Measurements from ENCODE around the gene CMSS1.

CMSS1 gene

DNA sequence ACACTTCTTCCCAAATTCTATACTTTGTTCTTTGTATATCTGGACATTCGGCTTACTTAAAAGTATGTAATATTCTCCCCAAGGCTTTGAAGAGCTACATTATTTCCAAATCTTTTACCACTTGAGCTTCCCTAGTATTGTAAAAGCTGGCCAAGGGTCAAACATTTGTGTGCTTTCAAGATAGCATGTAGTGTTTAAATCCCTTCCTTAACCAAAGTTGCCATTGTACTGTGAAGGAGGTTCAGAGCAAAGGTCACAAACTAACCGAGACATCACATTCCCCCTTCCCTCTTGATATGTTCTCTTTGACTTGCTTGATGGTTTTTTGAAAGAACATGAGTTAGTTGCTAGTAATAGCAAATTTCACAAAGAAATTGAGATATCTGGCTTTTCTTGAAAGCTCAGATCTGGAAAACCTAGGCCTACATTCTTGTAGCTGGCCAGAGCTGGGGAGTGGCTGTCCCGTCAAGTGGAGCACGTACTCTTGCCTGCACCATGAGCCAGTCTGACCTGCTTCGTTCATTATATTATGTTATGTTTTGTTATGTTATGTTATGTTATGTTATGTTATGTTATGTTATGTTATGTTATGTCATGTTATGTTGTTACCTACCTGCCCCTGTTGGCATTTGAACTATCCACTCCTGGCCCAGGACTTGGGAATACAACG is 236.4 kb downstream of the CMSS1 start:
- Histone ChIP-seq H3K27me3 (ENCODE audit: control insufficient read depth in 2 of 2, insufficient read depth in 2 of 2, low read length in 2 of 2) (no peaks in the 10 kb centered on the region), H3K9me3 (ENCODE audit: control insufficient read depth in 2 of 2, low read length in 2 of 2) (no peaks in the 10 kb centered on the region), H3K27ac (ENCODE audit: low read depth in 2 of 2, low read length in 2 of 2) (no peak overlapping the region), H3K9ac (ENCODE audit: low read depth in 1 of 2, low read length in 2 of 2) (no peak overlapping the region), H3K4me1 (ENCODE audit: control insufficient read depth in 2 of 2, insufficient read depth in 2 of 2, low read length in 2 of 2) (peaks cover 0 to 3% of the 10 kb centered on the region in 2 donors), H3K36me3 (ENCODE audit: control insufficient read depth in 2 of 2, insufficient read depth in 2 of 2, low read length in 2 of 2) (no peaks in the 10 kb centered on the region), H3K4me3 (ENCODE audit: low read length in 2 of 2) (no peak overlapping the region)

DNA sequence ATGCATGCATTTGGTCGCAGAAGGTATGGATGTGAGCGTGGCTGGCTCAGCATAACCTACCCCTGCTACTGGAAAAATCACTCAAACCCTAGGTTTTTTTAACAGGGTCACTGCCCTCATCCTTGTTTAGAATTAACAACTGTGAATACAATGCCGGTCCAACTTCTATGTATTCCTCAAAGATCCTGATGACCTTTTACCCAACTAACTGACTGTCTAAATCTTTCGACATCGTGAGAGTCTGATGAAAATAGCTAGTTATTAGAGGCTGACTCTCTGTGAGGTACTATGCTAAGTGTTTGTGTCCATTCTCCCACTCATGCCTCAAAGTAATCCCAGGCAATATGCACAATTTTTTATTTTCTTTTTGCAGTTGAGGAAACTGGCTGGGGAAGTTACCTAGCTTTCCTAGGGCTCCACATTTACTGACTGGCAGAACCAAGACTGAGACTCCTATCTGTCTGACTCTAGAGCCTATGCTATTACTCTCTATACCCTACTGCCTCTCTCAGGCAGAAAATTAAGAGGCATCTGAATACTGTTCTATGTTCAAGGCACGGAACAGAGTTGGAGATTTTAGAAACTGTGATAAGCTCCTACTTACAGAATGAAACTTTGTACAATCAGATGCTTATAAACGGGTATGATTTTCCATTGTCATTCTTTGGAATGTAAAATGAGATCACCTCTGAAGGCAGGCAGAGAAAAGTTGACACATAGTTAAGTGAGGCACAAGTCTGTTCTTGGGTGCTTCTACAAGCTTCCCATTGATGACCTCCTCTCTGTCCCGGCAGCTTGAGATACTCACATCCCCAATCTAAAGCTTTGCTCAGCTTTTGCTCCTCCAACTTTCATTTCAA is 240.3 kb downstream of the CMSS1 start:
- Histone ChIP-seq H3K4me1 (ENCODE audit: control insufficient read depth in 2 of 2, insufficient read depth in 2 of 2, low read length in 2 of 2) (peaks cover 0 to 3% of the 10 kb centered on the region in 2 donors), H3K4me3 (ENCODE audit: low read length in 2 of 2) (no peak overlapping the region), H3K36me3 (ENCODE audit: control insufficient read depth in 2 of 2, insufficient read depth in 2 of 2, low read length in 2 of 2) (no peaks in the 10 kb centered on the region), H3K27ac (ENCODE audit: low read depth in 2 of 2, low read length in 2 of 2) (no peak overlapping the region), H3K27me3 (ENCODE audit: control insufficient read depth in 2 of 2, insufficient read depth in 2 of 2, low read length in 2 of 2) (no peaks in the 10 kb centered on the region), H3K9me3 (ENCODE audit: control insufficient read depth in 2 of 2, low read length in 2 of 2) (no peaks in the 10 kb centered on the region), H3K9ac (ENCODE audit: low read depth in 1 of 2, low read length in 2 of 2) (no peak overlapping the region)

DNA sequence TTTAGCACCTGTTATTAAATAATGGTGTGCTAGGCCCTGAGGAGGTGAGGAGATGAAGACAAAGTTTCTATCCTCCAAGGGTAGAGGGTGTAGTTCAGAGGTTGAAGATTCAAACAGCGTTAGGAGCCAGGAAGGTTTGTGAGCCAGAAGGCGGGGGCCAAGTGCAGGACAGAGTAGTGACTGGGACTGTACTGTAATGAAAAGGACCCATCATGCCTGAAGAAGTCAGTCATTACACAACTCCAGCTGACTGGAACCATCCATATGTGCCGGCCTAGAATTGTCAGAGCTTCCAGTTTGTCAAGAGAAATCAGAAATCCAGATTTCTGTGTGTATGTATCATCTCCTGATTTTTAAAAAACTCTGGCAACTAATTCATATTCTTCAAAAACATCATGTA is 241.8 kb downstream of the CMSS1 start:
- no peak overlapping the region for H3K9ac ChIP-seq (ENCODE audit: low read depth in 1 of 2, low read length in 2 of 2)
- H3K27me3 ChIP-seq (ENCODE audit: control insufficient read depth in 2 of 2, insufficient read depth in 2 of 2, low read length in 2 of 2), result no peaks in the 10 kb centered on the region
- H3K36me3 ChIP-seq (ENCODE audit: control insufficient read depth in 2 of 2, insufficient read depth in 2 of 2, low read length in 2 of 2), result no peaks in the 10 kb centered on the region
- H3K4me1 ChIP-seq (ENCODE audit: control insufficient read depth in 2 of 2, insufficient read depth in 2 of 2, low read length in 2 of 2), result no peaks in the 10 kb centered on the region
- no peak overlapping the region for H3K4me3 ChIP-seq (ENCODE audit: low read length in 2 of 2)
- H3K9me3 ChIP-seq (ENCODE audit: control insufficient read depth in 2 of 2, low read length in 2 of 2), result no peaks in the 10 kb centered on the region
- H3K27ac ChIP-seq (ENCODE audit: low read depth in 2 of 2, low read length in 2 of 2), result no peak overlapping the region

DNA sequence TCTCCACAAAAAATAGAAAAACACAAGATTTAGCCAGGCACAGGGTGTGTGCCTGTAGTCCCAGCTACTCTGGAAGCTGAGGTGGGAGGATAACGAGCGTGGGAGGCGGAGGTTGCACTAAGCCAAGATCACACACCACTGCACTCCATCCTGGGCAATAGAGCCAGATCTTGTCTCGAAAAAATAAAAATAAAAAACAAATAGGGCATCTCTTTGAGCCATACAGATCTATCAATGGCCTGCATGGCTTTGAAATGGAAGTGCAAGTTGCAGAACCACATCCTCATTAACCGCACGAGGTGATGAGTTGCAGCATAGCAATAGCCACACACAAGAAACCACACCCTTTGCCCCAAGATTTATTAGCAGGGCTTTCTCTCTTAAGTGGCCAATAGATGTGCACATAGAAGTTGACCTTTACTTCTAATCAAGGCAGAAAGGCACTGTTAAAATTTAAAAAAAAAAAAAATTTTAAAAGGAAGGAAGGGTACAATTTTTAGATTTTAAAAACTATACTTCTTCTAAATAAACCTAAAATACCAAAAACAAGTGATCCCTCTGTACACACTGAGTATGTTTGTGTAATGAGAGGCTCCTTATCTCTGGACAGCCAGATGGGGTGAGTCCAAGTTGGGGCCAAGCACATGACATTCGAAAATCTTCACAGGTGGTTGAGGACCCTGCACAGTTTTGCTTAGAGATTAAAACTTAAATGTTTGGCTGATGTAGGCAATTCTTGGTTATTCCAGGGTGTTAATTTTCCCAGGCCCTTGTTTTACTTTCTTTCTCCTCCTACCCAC is 243.2 kb downstream of the CMSS1 start:
- H3K9ac ChIP-seq (ENCODE audit: low read depth in 1 of 2, low read length in 2 of 2), result no peak overlapping the region
- no peaks in the 10 kb centered on the region for H3K27me3 ChIP-seq (ENCODE audit: control insufficient read depth in 2 of 2, insufficient read depth in 2 of 2, low read length in 2 of 2)
- no peaks in the 10 kb centered on the region for H3K4me1 ChIP-seq (ENCODE audit: control insufficient read depth in 2 of 2, insufficient read depth in 2 of 2, low read length in 2 of 2)
- no peak overlapping the region for H3K4me3 ChIP-seq (ENCODE audit: low read length in 2 of 2)
- no peaks in the 10 kb centered on the region for H3K36me3 ChIP-seq (ENCODE audit: control insufficient read depth in 2 of 2, insufficient read depth in 2 of 2, low read length in 2 of 2)
- H3K9me3 ChIP-seq (ENCODE audit: control insufficient read depth in 2 of 2, low read length in 2 of 2), result no peaks in the 10 kb centered on the region
- H3K27ac ChIP-seq (ENCODE audit: low read depth in 2 of 2, low read length in 2 of 2), result no peak overlapping the region

DNA sequence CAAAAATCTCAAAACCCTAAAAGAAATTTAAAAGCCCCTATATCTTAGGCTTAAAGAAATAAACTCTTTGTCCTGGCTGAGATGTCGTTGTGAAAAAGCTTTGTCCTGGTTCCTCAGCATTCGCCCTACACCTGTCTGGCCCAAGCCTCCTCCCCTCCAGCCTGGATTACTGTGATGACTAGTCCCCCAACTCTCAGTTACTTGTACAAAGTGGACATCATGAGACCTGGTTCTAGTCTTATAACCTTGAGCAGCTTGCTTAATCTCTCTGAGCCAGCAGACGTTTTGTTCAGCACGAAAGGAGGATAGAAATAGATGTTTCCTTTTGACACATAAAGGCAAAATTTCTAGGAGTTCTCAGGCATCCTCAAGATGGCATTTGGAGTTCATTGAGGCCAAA is 245.0 kb downstream of the CMSS1 start:
- no peaks in the 10 kb centered on the region for H3K9me3 ChIP-seq (ENCODE audit: control insufficient read depth in 2 of 2, low read length in 2 of 2)
- H3K9ac ChIP-seq (ENCODE audit: low read depth in 1 of 2, low read length in 2 of 2), result no peak overlapping the region
- no peak overlapping the region for H3K4me3 ChIP-seq (ENCODE audit: low read length in 2 of 2)
- peaks cover 0 to 2% of the 10 kb centered on the region in 2 donors for H3K4me1 ChIP-seq (ENCODE audit: control insufficient read depth in 2 of 2, insufficient read depth in 2 of 2, low read length in 2 of 2)
- no peaks in the 10 kb centered on the region for H3K27me3 ChIP-seq (ENCODE audit: control insufficient read depth in 2 of 2, insufficient read depth in 2 of 2, low read length in 2 of 2)
- no peak overlapping the region for H3K27ac ChIP-seq (ENCODE audit: low read depth in 2 of 2, low read length in 2 of 2)
- H3K36me3 ChIP-seq (ENCODE audit: control insufficient read depth in 2 of 2, insufficient read depth in 2 of 2, low read length in 2 of 2), result no peaks in the 10 kb centered on the region

DNA sequence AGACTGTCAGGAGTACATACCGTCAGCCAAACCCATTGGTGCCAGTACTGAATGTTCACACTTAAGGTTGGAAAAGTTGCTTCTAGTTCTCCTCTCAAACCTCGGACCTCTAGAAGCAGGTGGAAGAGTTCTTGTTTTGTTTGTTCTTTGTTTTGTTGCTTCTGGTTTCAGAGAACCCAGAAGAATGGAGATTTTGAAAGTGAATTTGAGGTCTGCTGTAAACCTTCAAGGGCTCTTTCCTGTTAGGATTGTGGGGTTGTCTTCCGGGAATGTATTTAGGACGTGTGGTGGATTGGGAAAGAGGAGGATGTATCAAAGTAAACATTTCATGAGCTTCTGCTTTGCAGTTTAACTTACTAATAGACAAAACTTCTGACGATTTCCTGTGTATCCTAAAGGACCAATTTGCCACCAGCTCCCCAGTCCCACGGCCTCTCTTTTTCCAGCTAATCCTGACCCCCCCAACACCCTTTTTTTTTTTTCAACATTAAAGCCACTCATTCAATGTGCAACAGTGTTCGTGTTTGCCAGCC is 246.3 kb downstream of the CMSS1 start:
- no peaks in the 10 kb centered on the region for H3K36me3 ChIP-seq (ENCODE audit: control insufficient read depth in 2 of 2, insufficient read depth in 2 of 2, low read length in 2 of 2)
- no peak overlapping the region for H3K9ac ChIP-seq (ENCODE audit: low read depth in 1 of 2, low read length in 2 of 2)
- H3K9me3 ChIP-seq (ENCODE audit: control insufficient read depth in 2 of 2, low read length in 2 of 2), result no peaks in the 10 kb centered on the region
- H3K4me1 ChIP-seq (ENCODE audit: control insufficient read depth in 2 of 2, insufficient read depth in 2 of 2, low read length in 2 of 2), result peaks cover 0 to 3% of the 10 kb centered on the region in 2 donors
- H3K4me3 ChIP-seq (ENCODE audit: low read length in 2 of 2), result no peak overlapping the region
- no peaks in the 10 kb centered on the region for H3K27me3 ChIP-seq (ENCODE audit: control insufficient read depth in 2 of 2, insufficient read depth in 2 of 2, low read length in 2 of 2)
- peak overlapping the region in 1 of 2 donors; percentile 10 for H3K27ac ChIP-seq (ENCODE audit: low read depth in 2 of 2, low read length in 2 of 2)

DNA sequence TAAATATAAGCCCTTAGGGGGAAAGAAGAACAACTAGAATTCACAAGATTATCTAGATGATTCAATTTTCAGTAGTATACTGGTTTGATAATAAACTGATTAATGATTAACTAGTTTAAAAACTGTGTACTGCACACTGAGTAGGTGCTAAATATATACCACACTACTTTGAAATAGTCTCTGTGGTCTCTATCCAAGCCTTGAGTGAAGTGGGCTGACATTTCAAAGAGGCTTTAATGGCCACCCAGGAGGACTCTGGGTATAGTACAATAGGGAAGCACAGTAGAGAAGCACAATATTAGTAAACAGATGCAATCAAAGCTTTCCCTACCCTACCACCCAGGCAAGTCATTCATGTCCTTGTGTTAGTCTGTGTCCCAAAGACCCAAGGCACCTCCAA is 249.9 kb downstream of the CMSS1 start:
- Histone ChIP-seq H3K27me3 (ENCODE audit: control insufficient read depth in 2 of 2, insufficient read depth in 2 of 2, low read length in 2 of 2) (no peaks in the 10 kb centered on the region), H3K4me3 (ENCODE audit: low read length in 2 of 2) (no peak overlapping the region), H3K9ac (ENCODE audit: low read depth in 1 of 2, low read length in 2 of 2) (no peak overlapping the region), H3K36me3 (ENCODE audit: control insufficient read depth in 2 of 2, insufficient read depth in 2 of 2, low read length in 2 of 2) (no peaks in the 10 kb centered on the region), H3K9me3 (ENCODE audit: control insufficient read depth in 2 of 2, low read length in 2 of 2) (no peaks in the 10 kb centered on the region), H3K27ac (ENCODE audit: low read depth in 2 of 2, low read length in 2 of 2) (no peak overlapping the region), H3K4me1 (ENCODE audit: control insufficient read depth in 2 of 2, insufficient read depth in 2 of 2, low read length in 2 of 2) (peaks cover 0 to 7% of the 10 kb centered on the region in 2 donors)

DNA sequence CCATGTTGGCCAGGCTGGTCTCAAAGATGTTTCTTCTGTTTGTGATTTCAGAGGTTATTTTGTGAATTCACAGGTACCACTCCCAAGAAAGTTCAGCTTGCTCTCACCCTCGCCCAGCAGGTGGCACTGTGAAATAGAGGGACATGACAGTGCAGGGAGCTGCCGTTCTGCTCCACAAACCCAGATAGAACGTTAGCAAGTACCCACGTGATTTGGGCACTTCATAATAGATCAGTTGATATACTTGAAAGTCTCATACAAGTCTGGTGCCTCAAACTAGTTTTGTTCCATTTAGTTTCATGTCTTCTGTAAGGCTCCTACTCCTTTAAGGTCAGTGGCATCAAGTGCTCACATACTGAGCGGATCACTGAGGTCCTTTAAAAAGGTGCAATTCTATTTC is 251.2 kb downstream of the CMSS1 start:
- Histone ChIP-seq H3K27me3 (ENCODE audit: control insufficient read depth in 2 of 2, insufficient read depth in 2 of 2, low read length in 2 of 2) (no peaks in the 10 kb centered on the region), H3K27ac (ENCODE audit: low read depth in 2 of 2, low read length in 2 of 2) (no peak overlapping the region), H3K4me3 (ENCODE audit: low read length in 2 of 2) (no peak overlapping the region), H3K4me1 (ENCODE audit: control insufficient read depth in 2 of 2, insufficient read depth in 2 of 2, low read length in 2 of 2) (peaks cover 0 to 11% of the 10 kb centered on the region in 2 donors), H3K36me3 (ENCODE audit: control insufficient read depth in 2 of 2, insufficient read depth in 2 of 2, low read length in 2 of 2) (no peaks in the 10 kb centered on the region), H3K9ac (ENCODE audit: low read depth in 1 of 2, low read length in 2 of 2) (no peak overlapping the region), H3K9me3 (ENCODE audit: control insufficient read depth in 2 of 2, low read length in 2 of 2) (no peaks in the 10 kb centered on the region)

DNA sequence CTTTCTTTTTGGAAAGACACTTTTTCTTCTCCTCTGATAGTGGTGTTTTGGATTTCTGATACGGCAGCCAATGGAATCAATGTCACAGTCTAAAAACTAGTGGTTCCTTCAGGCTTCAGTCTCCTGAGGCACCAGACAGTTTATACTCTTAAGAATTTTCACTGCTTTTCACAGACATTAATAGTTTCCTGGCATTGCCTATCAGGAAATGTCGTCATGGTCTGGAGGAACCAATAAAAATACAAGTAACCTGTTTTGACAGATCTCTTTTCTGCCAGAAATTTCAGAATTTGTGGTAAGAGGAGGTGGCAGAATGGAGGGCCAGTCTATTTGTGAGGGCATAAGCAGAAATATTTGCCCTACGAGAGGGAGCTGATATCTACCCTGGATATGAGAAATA is 251.8 kb downstream of the CMSS1 start:
- Histone ChIP-seq H3K27me3 (ENCODE audit: control insufficient read depth in 2 of 2, insufficient read depth in 2 of 2, low read length in 2 of 2) (no peaks in the 10 kb centered on the region), H3K27ac (ENCODE audit: low read depth in 2 of 2, low read length in 2 of 2) (no peak overlapping the region), H3K4me1 (ENCODE audit: control insufficient read depth in 2 of 2, insufficient read depth in 2 of 2, low read length in 2 of 2) (peaks cover 4 to 14% of the 10 kb centered on the region in 2 donors), H3K9me3 (ENCODE audit: control insufficient read depth in 2 of 2, low read length in 2 of 2) (no peaks in the 10 kb centered on the region), H3K36me3 (ENCODE audit: control insufficient read depth in 2 of 2, insufficient read depth in 2 of 2, low read length in 2 of 2) (no peaks in the 10 kb centered on the region), H3K4me3 (ENCODE audit: low read length in 2 of 2) (no peak overlapping the region), H3K9ac (ENCODE audit: low read depth in 1 of 2, low read length in 2 of 2) (no peak overlapping the region)
